Measurements from ENCODE around the gene SMYD3.

SMYD3 gene

GRCh38 chr1:246492611-246493245, 14.4 kb downstream of the SMYD3 start:
- WGBS (ENCODE audit: insufficient coverage), result 0% methylated on average over 2 of the region's 3 CpGs
- H3K9me3 ChIP-seq (ENCODE audit: control extremely low read depth in 1 of 5, control insufficient read depth in 4 of 5, insufficient read depth in 2 of 5, low read depth in 1 of 5, low read length in 4 of 5), result no peaks in the 10 kb centered on the region
- H3K4me1 ChIP-seq (ENCODE audit: control extremely low read depth in 1 of 4, control insufficient read depth in 4 of 4, insufficient read depth in 4 of 4, low read length in 3 of 4), result peaks cover 0 to 8% (median 5%) of the 10 kb centered on the region in 4 experiments
- H3K27ac ChIP-seq (ENCODE audit: insufficient read depth in 1 of 2, low read depth in 1 of 2, low read length in 2 of 2, poor library complexity in 1 of 2, severe bottlenecking in 2 of 2), result no peak overlapping the region
- DNase-seq, result peak; percentile 56 to 75 (median 71)
- no peaks in the 10 kb centered on the region for H3K27me3 ChIP-seq (replicated peaks in 2 of 5; ENCODE audit: control insufficient read depth in 4 of 5, insufficient read depth in 5 of 5, low read length in 4 of 5)
- H3K4me3 ChIP-seq (ENCODE audit: control insufficient read depth in 1 of 7, extremely low read depth in 1 of 7, insufficient read depth in 4 of 7, low read depth in 2 of 7, low read length in 6 of 7), result no peak overlapping the region
- CTCF ChIA-PET, result interaction anchor here (0.7 to 2.8 kb wide), 13 partner anchors 9 to 1411 kb away, joined by 3 to 14 read pairs (median 3); no protein-coding TSS in a partner anchor
- peaks cover 0 to 2% (median 0%) of the 10 kb centered on the region in 4 experiments for H3K36me3 ChIP-seq (ENCODE audit: control insufficient read depth in 4 of 4, insufficient read depth in 4 of 4, low read length in 3 of 4)
- POLR2A ChIA-PET, result no interaction called here

- Histone ChIP-seq H3K27me3 (replicated peaks in 2 of 5; ENCODE audit: control insufficient read depth in 4 of 5, insufficient read depth in 5 of 5, low read length in 4 of 5) (no peaks in the 10 kb centered on the region), H3K9me3 (ENCODE audit: control extremely low read depth in 1 of 5, control insufficient read depth in 4 of 5, insufficient read depth in 2 of 5, low read depth in 1 of 5, low read length in 4 of 5) (no peaks in the 10 kb centered on the region), H3K4me3 (ENCODE audit: control insufficient read depth in 1 of 7, extremely low read depth in 1 of 7, insufficient read depth in 4 of 7, low read depth in 2 of 7, low read length in 6 of 7) (no peak overlapping the region), H3K36me3 (ENCODE audit: control insufficient read depth in 4 of 4, insufficient read depth in 4 of 4, low read length in 3 of 4) (peaks cover 0 to 2% (median 0%) of the 10 kb centered on the region in 4 experiments), H3K4me1 (ENCODE audit: control extremely low read depth in 1 of 4, control insufficient read depth in 4 of 4, insufficient read depth in 4 of 4, low read length in 3 of 4) (peaks cover 0 to 8% (median 4%) of the 10 kb centered on the region in 4 experiments), H3K27ac (ENCODE audit: insufficient read depth in 1 of 2, low read depth in 1 of 2, low read length in 2 of 2, poor library complexity in 1 of 2, severe bottlenecking in 2 of 2) (no peak overlapping the region)
- POLR2A ChIA-PET, result no interaction called here
- CTCF ChIA-PET, result interaction anchor here (1.0 to 2.8 kb wide), 6 partner anchors 8 to 1339 kb away, joined by 3 to 14 read pairs (median 6); no protein-coding TSS in a partner anchor
- 98% methylated on average over 4 of the region's 7 CpGs for WGBS (ENCODE audit: insufficient coverage)
- DNase-seq, result no peak
These were observed 15.5 kb downstream of the SMYD3 start for GRCh38 chr1:246491551-246492053.

GRCh38 chr1:246488674-246489073, 18.4 kb downstream of the SMYD3 start:
- Histone ChIP-seq H3K36me3 (ENCODE audit: control insufficient read depth in 4 of 4, insufficient read depth in 4 of 4, low read length in 3 of 4) (peaks cover 0 to 2% (median 0%) of the 10 kb centered on the region in 4 experiments), H3K4me1 (ENCODE audit: control extremely low read depth in 1 of 4, control insufficient read depth in 4 of 4, insufficient read depth in 4 of 4, low read length in 3 of 4) (peaks cover 0 to 8% (median 5%) of the 10 kb centered on the region in 4 experiments), H3K4me3 (ENCODE audit: control insufficient read depth in 1 of 7, extremely low read depth in 1 of 7, insufficient read depth in 4 of 7, low read depth in 2 of 7, low read length in 6 of 7) (no peak overlapping the region), H3K9me3 (ENCODE audit: control extremely low read depth in 1 of 5, control insufficient read depth in 4 of 5, insufficient read depth in 2 of 5, low read depth in 1 of 5, low read length in 4 of 5) (no peaks in the 10 kb centered on the region), H3K27ac (ENCODE audit: insufficient read depth in 1 of 2, low read depth in 1 of 2, low read length in 2 of 2, poor library complexity in 1 of 2, severe bottlenecking in 2 of 2) (no peak overlapping the region), H3K27me3 (replicated peaks in 2 of 5; ENCODE audit: control insufficient read depth in 4 of 5, insufficient read depth in 5 of 5, low read length in 4 of 5) (no peaks in the 10 kb centered on the region)
- 100% methylated on average over 1 of the region's 6 CpGs for WGBS (ENCODE audit: insufficient coverage)
- DNase-seq, result no peak
- POLR2A ChIA-PET, result interaction anchor here (0.6 kb wide), 1 partner anchor 28 kb away, joined by 3 read pairs; no protein-coding TSS in a partner anchor
- CTCF ChIA-PET, result interaction anchor here (1.4 kb wide), 1 partner anchor 113 kb away, joined by 3 read pairs; no protein-coding TSS in a partner anchor

- DNase-seq, result no peak
- Histone ChIP-seq H3K27me3 (replicated peaks in 2 of 5; ENCODE audit: control insufficient read depth in 4 of 5, insufficient read depth in 5 of 5, low read length in 4 of 5) (no peaks in the 10 kb centered on the region), H3K4me1 (ENCODE audit: control extremely low read depth in 1 of 4, control insufficient read depth in 4 of 4, insufficient read depth in 4 of 4, low read length in 3 of 4) (peaks cover 0 to 10% (median 4%) of the 10 kb centered on the region in 4 experiments), H3K36me3 (ENCODE audit: control insufficient read depth in 4 of 4, insufficient read depth in 4 of 4, low read length in 3 of 4) (no peaks in the 10 kb centered on the region), H3K4me3 (ENCODE audit: control insufficient read depth in 1 of 7, extremely low read depth in 1 of 7, insufficient read depth in 4 of 7, low read depth in 2 of 7, low read length in 6 of 7) (peak overlapping the region in 3 of 7 experiments; percentile 15 to 61 (median 41)), H3K27ac (ENCODE audit: insufficient read depth in 1 of 2, low read depth in 1 of 2, low read length in 2 of 2, poor library complexity in 1 of 2, severe bottlenecking in 2 of 2) (peak overlapping the region in 1 of 2 experiments; percentile 36), H3K9me3 (ENCODE audit: control extremely low read depth in 1 of 5, control insufficient read depth in 4 of 5, insufficient read depth in 2 of 5, low read depth in 1 of 5, low read length in 4 of 5) (no peaks in the 10 kb centered on the region)
- ChIA-PET CTCF (interaction anchor here (0.9 to 1.0 kb wide), 2 partner anchors 9 to 10 kb away, joined by 3 read pairs; no protein-coding TSS in a partner anchor), POLR2A (no interaction called here)
These were observed 23.5 kb downstream of the SMYD3 start for GRCh38 chr1:246483569-246483933.

- H3K27ac ChIP-seq (ENCODE audit: insufficient read depth in 1 of 2, low read depth in 1 of 2, low read length in 2 of 2, poor library complexity in 1 of 2, severe bottlenecking in 2 of 2), result peak overlapping the region in 1 of 2 experiments; percentile 36
- peaks cover 0 to 10% (median 4%) of the 10 kb centered on the region in 4 experiments for H3K4me1 ChIP-seq (ENCODE audit: control extremely low read depth in 1 of 4, control insufficient read depth in 4 of 4, insufficient read depth in 4 of 4, low read length in 3 of 4)
- no peaks in the 10 kb centered on the region for H3K9me3 ChIP-seq (ENCODE audit: control extremely low read depth in 1 of 5, control insufficient read depth in 4 of 5, insufficient read depth in 2 of 5, low read depth in 1 of 5, low read length in 4 of 5)
- ChIA-PET CTCF (interaction anchor here (0.9 to 1.0 kb wide), 2 partner anchors 9 to 10 kb away, joined by 3 read pairs; no protein-coding TSS in a partner anchor), POLR2A (no interaction called here)
- DNase-seq, result no peak
- WGBS (ENCODE audit: insufficient coverage), result 100% methylated on average over 1 of the region's 4 CpGs
- peak overlapping the region in 4 of 7 experiments; percentile 8 to 61 (median 28) for H3K4me3 ChIP-seq (ENCODE audit: control insufficient read depth in 1 of 7, extremely low read depth in 1 of 7, insufficient read depth in 4 of 7, low read depth in 2 of 7, low read length in 6 of 7)
- H3K27me3 ChIP-seq (replicated peaks in 2 of 5; ENCODE audit: control insufficient read depth in 4 of 5, insufficient read depth in 5 of 5, low read length in 4 of 5), result no peaks in the 10 kb centered on the region
- no peaks in the 10 kb centered on the region for H3K36me3 ChIP-seq (ENCODE audit: control insufficient read depth in 4 of 4, insufficient read depth in 4 of 4, low read length in 3 of 4)
These were observed 24.1 kb downstream of the SMYD3 start for GRCh38 chr1:246482805-246483568.

- Histone ChIP-seq H3K9me3 (ENCODE audit: control extremely low read depth in 1 of 5, control insufficient read depth in 4 of 5, insufficient read depth in 2 of 5, low read depth in 1 of 5, low read length in 4 of 5) (no peaks in the 10 kb centered on the region), H3K4me1 (ENCODE audit: control extremely low read depth in 1 of 4, control insufficient read depth in 4 of 4, insufficient read depth in 4 of 4, low read length in 3 of 4) (peaks cover 0 to 10% (median 4%) of the 10 kb centered on the region in 4 experiments), H3K36me3 (ENCODE audit: control insufficient read depth in 4 of 4, insufficient read depth in 4 of 4, low read length in 3 of 4) (no peaks in the 10 kb centered on the region), H3K4me3 (ENCODE audit: control insufficient read depth in 1 of 7, extremely low read depth in 1 of 7, insufficient read depth in 4 of 7, low read depth in 2 of 7, low read length in 6 of 7) (no peak overlapping the region), H3K27ac (ENCODE audit: insufficient read depth in 1 of 2, low read depth in 1 of 2, low read length in 2 of 2, poor library complexity in 1 of 2, severe bottlenecking in 2 of 2) (no peak overlapping the region), H3K27me3 (replicated peaks in 2 of 5; ENCODE audit: control insufficient read depth in 4 of 5, insufficient read depth in 5 of 5, low read length in 4 of 5) (no peaks in the 10 kb centered on the region)
- DNase-seq, result no peak
- 75% methylated on average over 2 of the region's 2 CpGs for WGBS (ENCODE audit: insufficient coverage)
- ChIA-PET CTCF (interaction anchor here (1.1 kb wide), 2 partner anchors 28 to 201 kb away, joined by 3 read pairs; no protein-coding TSS in a partner anchor), POLR2A (no interaction called here)
These were observed 28.0 kb downstream of the SMYD3 start for GRCh38 chr1:246479061-246479460.

Data from common myeloid progenitor, CD34-positive (primary cell).